Brain microvascular endothelial cell (primary cell): ENCODE data around the gene CHMP1A.
"Not testable (repeated sequence)": the region's sequence is repeated elsewhere in the genome, so short reads cannot be mapped to it uniquely, and the experiment has no call there.

ENCODE experiments used
- DNase-seq: peaks from one replicate; pipeline ENCODE4 v3.0.0-alpha.2; 2020
- H3K27ac ChIP-seq: fragments of 250-450 bp; sonication (Bioruptor Pico); 2 replicates; pipeline ENCODE4 v1.5.1; 2020; ENCODE audit warnings: mild to moderate bottlenecking, moderate library complexity
- H3K27me3 ChIP-seq: fragments of 250-450 bp; sonication (Bioruptor Pico); replicated peaks from 2 replicates; pipeline ENCODE4 v1.5.1; 2020; ENCODE audit warnings: mild to moderate bottlenecking
- H3K36me3 ChIP-seq: fragments of 250-450 bp; sonication (Bioruptor Pico); replicated peaks from 2 replicates; pipeline ENCODE4 v1.5.1; 2020; ENCODE audit warnings: mild to moderate bottlenecking
- H3K4me3 ChIP-seq: 2 replicates; pipeline ENCODE4 v1.5.1; 2011; ENCODE audit warnings: low read depth, mild to moderate bottlenecking, control low read depth, low read length, moderate library complexity
- CTCF ChIP-seq: IDR thresholded peaks from 2 replicates; pipeline ENCODE4 v1.5.1; 2011; ENCODE audit warnings: low read depth, mild to moderate bottlenecking, moderate library complexity, low read length, control low read depth, inconsistent platforms; ENCODE audit errors: missing control alignments
- in situ Hi-C: cut with HindIII; loops from 2 replicates; pipeline ENCODE4 v1.10.0; 2017; ENCODE audit warnings: low sequenced_read_pairs, low pct_ligation_motif_present

The CHMP1A gene

GRCh38 chr16:89636663-89637062 is 20.8 kb downstream of the CHMP1A start:
- Histone ChIP-seq H3K27ac (no peak overlapping the region), H3K27me3 (no peaks in the 10 kb centered on the region), H3K36me3 (no peaks in the 10 kb centered on the region), H3K4me3 (no peak overlapping the region)
- DNase-seq = no peak
- in situ Hi-C loops = no loop called here
- TF ChIP-seq CTCF = no peak

GRCh38 chr16:89634463-89635385 is 22.8 kb downstream of the CHMP1A start:
- H3K4me3 ChIP-seq, H3K27me3 ChIP-seq, in situ Hi-C loops, H3K27ac ChIP-seq, DNase-seq, H3K36me3 ChIP-seq: not testable (repeated sequence)

GRCh38 chr16:89633064-89633631 is 24.4 kb downstream of the CHMP1A start:
- Histone ChIP-seq H3K36me3 (no peaks in the 10 kb centered on the region), H3K27me3 (no peaks in the 10 kb centered on the region), H3K4me3 (no peak overlapping the region), H3K27ac (no peak overlapping the region)
- TF ChIP-seq CTCF = no peak
- in situ Hi-C loops = no loop called here
- peak; percentile 45 for DNase-seq

- DNase-seq = no peak
- in situ Hi-C loops = no loop called here
- Histone ChIP-seq H3K27me3 (no peaks in the 10 kb centered on the region), H3K4me3 (no peak overlapping the region), H3K27ac (no peak overlapping the region), H3K36me3 (no peaks in the 10 kb centered on the region)
- no peak for TF ChIP-seq CTCF
Observed at GRCh38 chr16:89629827-89630610, 27.5 kb downstream of the CHMP1A start.

- Histone ChIP-seq H3K36me3 (no peaks in the 10 kb centered on the region), H3K27ac (no peak overlapping the region), H3K4me3 (no peak overlapping the region), H3K27me3 (no peaks in the 10 kb centered on the region)
- no peak for DNase-seq
- in situ Hi-C loops = no loop called here
- TF ChIP-seq CTCF = no peak
Observed at GRCh38 chr16:89624777-89625761, 32.4 kb downstream of the CHMP1A start.
